ENCODE results near the gene NGRN.

DNA sequence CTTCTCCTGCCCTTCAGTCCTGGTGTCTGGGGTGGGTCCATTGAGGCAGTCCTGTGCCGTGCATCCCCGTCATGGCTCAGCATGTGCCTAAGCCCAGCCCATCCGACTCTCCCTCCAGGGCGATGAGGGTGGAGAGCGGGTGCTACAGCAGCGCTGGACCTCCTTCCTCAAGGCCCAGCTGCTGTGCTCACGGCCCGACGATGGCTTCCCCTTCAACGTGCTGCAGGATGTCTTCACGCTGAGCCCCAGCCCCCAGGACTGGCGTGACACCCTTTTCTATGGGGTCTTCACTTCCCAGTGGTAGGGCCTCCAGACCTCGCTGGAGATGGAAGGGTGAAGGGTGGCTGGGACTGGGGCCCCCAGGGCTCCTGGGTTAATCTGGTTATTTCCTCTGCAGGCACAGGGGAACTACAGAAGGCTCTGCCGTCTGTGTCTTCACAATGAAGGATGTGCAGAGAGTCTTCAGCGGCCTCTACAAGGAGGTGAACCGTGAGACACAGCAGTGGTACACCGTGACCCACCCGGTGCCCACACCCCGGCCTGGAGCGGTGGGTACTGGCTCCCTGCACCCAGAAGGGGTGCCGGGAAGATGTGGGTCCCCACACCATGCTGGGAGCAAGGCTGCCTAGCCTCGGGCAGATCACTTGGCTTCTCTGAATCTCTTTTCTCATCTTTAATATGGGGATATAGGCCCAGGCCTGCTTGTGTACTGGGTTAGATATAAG, 41.9 kb upstream of the NGRN start:
- TF ChIP-seq, protein P1, sequence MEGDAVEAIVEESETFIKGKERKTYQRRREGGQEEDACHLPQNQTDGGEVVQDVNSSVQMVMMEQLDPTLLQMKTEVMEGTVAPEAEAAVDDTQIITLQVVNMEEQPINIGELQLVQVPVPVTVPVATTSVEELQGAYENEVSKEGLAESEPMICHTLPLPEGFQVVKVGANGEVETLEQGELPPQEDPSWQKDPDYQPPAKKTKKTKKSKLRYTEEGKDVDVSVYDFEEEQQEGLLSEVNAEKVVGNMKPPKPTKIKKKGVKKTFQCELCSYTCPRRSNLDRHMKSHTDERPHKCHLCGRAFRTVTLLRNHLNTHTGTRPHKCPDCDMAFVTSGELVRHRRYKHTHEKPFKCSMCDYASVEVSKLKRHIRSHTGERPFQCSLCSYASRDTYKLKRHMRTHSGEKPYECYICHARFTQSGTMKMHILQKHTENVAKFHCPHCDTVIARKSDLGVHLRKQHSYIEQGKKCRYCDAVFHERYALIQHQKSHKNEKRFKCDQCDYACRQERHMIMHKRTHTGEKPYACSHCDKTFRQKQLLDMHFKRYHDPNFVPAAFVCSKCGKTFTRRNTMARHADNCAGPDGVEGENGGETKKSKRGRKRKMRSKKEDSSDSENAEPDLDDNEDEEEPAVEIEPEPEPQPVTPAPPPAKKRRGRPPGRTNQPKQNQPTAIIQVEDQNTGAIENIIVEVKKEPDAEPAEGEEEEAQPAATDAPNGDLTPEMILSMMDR (IDR thresholded peaks at IDR 0.05), result no peak
- TF ChIP-seq ZFX (IDR thresholded peaks at IDR 0.05; ENCODE audit: borderline replicate concordance), result no peak
